K562 (cell line): ENCODE measurements around the gene FAM193A. TPM values are rescaled to one million over a fixed set of nuclear protein-coding genes. Genes with fewer than 3 reads are reported as not detected.

Source experiments
- ETS2 ChIP-seq: IDR thresholded peaks from 2 replicates; pipeline ENCODE4 v1.6.1; 2016; ENCODE audit warnings: borderline replicate concordance, missing genetic modification characterization, mild to moderate bottlenecking, moderate library complexity, missing compliant biosample characterization; ENCODE audit not compliant: poor library complexity, severe bottlenecking
- GMEB1 ChIP-seq: fragments of 250-450 bp; sonication (Bioruptor Pico); IDR thresholded peaks from 2 replicates; pipeline ENCODE4 v1.4.0; 2020; ENCODE audit warnings: mild to moderate bottlenecking
- HDGF ChIP-seq: fragments of 450-650 bp; IDR thresholded peaks from 2 replicates; pipeline ENCODE4 v1.6.1; 2016
- L3MBTL2 ChIP-seq: fragments of 450-650 bp; IDR thresholded peaks from 2 replicates; pipeline ENCODE4 v1.6.1; 2016; ENCODE audit warnings: mild to moderate bottlenecking, moderate library complexity
- MYC ChIP-seq, 2 experiments: fragments of 250-450 bp in 1 of 2; sonication (Bioruptor Pico) in 1 of 2; IDR thresholded peaks; 2 replicates each; pipeline versions ENCODE4 v1.5.1 to v1.6.1; 2012 to 2021; ENCODE audit warnings: low read depth in 2 of 2, borderline replicate concordance in 1 of 2, improper control_type of control experiment in 1 of 2, low read length in 1 of 2, mild to moderate bottlenecking in 1 of 2, moderate library complexity in 1 of 2
- PHF8 ChIP-seq: fragments of 200-600 bp; sonication (generic); IDR thresholded peaks from 2 replicates; pipeline ENCODE4 v1.6.1; 2012; ENCODE audit warnings: mixed run types, mild to moderate bottlenecking, inconsistent platforms, low read length, moderate library complexity, borderline replicate concordance
- SMARCA5 ChIP-seq: fragments of 450-650 bp; IDR thresholded peaks from 2 replicates; pipeline ENCODE4 v1.6.1; 2016
- SNAPC5 ChIP-seq: fragments of 250-450 bp; sonication (Bioruptor Pico); IDR thresholded peaks from 2 replicates; pipeline ENCODE4 v1.8.0; 2021; ENCODE audit warnings: moderate library complexity, mild to moderate bottlenecking, inconsistent platforms
- TEAD4 ChIP-seq, 2 experiments: sonication (generic) in 1 of 2; formaldehyde crosslinking in 1 of 2; IDR thresholded peaks; 2 replicates each; pipeline versions ENCODE4 v1.6.1 to v1.8.0; 2012 to 2022; ENCODE audit warnings: borderline replicate concordance in 1 of 2, inconsistent platforms in 1 of 2, low read length in 1 of 2, mild to moderate bottlenecking in 1 of 2, missing genetic modification reagents in 1 of 2
- TFE3 ChIP-seq: fragments of 450-650 bp; formaldehyde crosslinking; IDR thresholded peaks from 2 replicates; pipeline ENCODE4 v1.4.0; 2020; ENCODE audit warnings: mild to moderate bottlenecking, mixed read lengths
- TSC22D4 ChIP-seq: fragments of 450-650 bp; IDR thresholded peaks from 2 replicates; pipeline ENCODE4 v1.6.1; 2016; ENCODE audit warnings: missing genetic modification characterization, missing biosample characterization, control low read depth
- UBTF ChIP-seq, 2 experiments: IDR thresholded peaks; 2 replicates each; pipeline ENCODE4 v1.6.1; 2012; ENCODE audit warnings: improper control_type of control experiment in 2 of 2, low read depth in 2 of 2, low read length in 2 of 2, borderline replicate concordance in 1 of 2
- XRCC4 ChIP-seq: IDR thresholded peaks from one replicate; pipeline ENCODE4 v1.6.1; 2011; ENCODE audit not compliant: insufficient read depth, insufficient read length; ENCODE audit errors: extremely low read depth
- ZNF57 ChIP-seq: fragments of 450-650 bp; formaldehyde crosslinking; IDR thresholded peaks from 2 replicates; pipeline ENCODE4 v1.4.0; 2020; ENCODE audit warnings: mild to moderate bottlenecking, moderate library complexity
- ZNF668 ChIP-seq: fragments of 250-450 bp; sonication (Bioruptor Pico); IDR thresholded peaks from 2 replicates; pipeline ENCODE4 v1.8.0; 2022; ENCODE audit warnings: mild to moderate bottlenecking, inconsistent platforms
- polyA plus RNA-seq, 8 experiments: library from polyadenylated mRNA; depleted of rRNA in 4 of 8; stranded (reverse) in 5 of 8; unstranded in 3 of 8; fragments of >200 nt; fragmentation: Nextera tagmentation in 2 of 8; fragmentation: Illumina TruSeq in 1 of 8; extraction: Ambion mirVana in 2 of 8; extraction: Trizol in 1 of 8; gene quantifications; 2 replicates each; pipeline versions ENCODE4 v1.2.1 to v1.2.3, GENCODE V29; 2011 to 2014; ENCODE audit warnings: inconsistent platforms in 1 of 8, missing spikeins in 1 of 8
- total RNA-seq, 7 experiments: library from RNA; depleted of rRNA in 6 of 7; stranded (reverse); fragments of >200 nt in 6 of 7; fragmentation: Illumina TruSeq in 2 of 7; extraction: Trizol in 2 of 7; gene quantifications; 2 replicates each; pipeline versions ENCODE4 v1.2.1 to v1.2.3, GENCODE V29; 2011 to 2021; ENCODE audit warnings: low replicate concordance in 1 of 7
- TF ChIP-seq, protein P1 (sequence below): fragments of 250-450 bp; sonication (Bioruptor Pico); IDR thresholded peaks from 2 replicates; pipeline ENCODE4 v1.5.0; 2021; ENCODE audit warnings: mild to moderate bottlenecking, moderate library complexity

The FAM193A gene
- total and polyA plus RNA-seq, 9 of the 15 experiments (the other 6 are each of a cell fraction or from before 2014, with no cell fraction given), result 0.46 to 24.6 (median 9.6) TPM

DNA sequence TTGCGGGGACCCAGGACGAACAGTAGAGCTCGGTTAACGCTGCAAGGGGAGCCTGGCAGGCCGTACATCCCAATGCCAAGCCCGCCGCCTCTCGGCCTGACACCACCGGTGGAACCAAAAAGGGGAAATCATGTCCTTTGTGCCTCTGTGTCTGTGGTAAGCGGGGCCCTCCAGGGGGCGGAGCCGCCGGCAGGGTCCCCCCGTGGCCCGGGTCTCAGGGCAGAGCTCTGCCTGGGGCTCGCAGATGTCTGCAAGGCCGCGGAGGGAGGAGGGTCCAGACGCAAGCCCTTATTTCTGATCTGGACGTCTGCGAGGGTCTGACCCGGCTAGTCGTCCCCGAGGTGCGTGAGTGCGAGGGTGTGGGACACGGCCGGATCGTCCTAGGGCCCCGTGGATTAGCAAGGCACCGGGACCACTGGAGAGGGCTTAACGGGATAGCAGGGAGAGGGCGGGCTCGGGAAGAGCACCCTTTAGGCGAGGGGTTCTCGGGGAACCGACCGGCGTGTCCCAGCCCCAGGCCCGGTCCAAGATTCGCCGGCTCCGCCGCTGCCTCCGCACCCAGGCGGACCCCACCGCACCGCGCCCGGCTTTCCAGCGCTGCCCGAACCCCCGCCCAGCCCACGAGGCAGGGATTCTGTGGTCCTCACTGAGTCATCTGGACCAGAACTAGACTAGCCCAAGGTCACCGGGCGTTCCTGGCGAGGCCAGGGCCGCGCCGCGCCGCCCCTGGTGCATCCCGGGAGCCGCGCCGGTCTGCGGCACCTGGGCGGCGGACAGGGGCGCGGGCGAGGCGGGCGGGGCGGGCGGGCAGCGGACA lies 863 bp upstream of the FAM193A start (continued):
- peak; percentile 41; the same call in 1 of the 2 replicates for TF ChIP-seq L3MBTL2
- no peak for TF ChIP-seq ZNF668 (CRISPR knock-in tag)
- TF ChIP-seq ETS2 (tag), result no peak
- no peak for TF ChIP-seq ZNF57
- peak; percentile 29 to 58; a peak in 1 of 4 replicates for TF ChIP-seq UBTF (IDR thresholded peaks at IDR 0.05; ENCODE audit: borderline replicate concordance in 1 of 2, low read depth in 2 of 2, low read length in 2 of 2)
- TF ChIP-seq TSC22D4 (tag), result no peak
- TF ChIP-seq GMEB1, result no peak
- TF ChIP-seq, protein P1, sequence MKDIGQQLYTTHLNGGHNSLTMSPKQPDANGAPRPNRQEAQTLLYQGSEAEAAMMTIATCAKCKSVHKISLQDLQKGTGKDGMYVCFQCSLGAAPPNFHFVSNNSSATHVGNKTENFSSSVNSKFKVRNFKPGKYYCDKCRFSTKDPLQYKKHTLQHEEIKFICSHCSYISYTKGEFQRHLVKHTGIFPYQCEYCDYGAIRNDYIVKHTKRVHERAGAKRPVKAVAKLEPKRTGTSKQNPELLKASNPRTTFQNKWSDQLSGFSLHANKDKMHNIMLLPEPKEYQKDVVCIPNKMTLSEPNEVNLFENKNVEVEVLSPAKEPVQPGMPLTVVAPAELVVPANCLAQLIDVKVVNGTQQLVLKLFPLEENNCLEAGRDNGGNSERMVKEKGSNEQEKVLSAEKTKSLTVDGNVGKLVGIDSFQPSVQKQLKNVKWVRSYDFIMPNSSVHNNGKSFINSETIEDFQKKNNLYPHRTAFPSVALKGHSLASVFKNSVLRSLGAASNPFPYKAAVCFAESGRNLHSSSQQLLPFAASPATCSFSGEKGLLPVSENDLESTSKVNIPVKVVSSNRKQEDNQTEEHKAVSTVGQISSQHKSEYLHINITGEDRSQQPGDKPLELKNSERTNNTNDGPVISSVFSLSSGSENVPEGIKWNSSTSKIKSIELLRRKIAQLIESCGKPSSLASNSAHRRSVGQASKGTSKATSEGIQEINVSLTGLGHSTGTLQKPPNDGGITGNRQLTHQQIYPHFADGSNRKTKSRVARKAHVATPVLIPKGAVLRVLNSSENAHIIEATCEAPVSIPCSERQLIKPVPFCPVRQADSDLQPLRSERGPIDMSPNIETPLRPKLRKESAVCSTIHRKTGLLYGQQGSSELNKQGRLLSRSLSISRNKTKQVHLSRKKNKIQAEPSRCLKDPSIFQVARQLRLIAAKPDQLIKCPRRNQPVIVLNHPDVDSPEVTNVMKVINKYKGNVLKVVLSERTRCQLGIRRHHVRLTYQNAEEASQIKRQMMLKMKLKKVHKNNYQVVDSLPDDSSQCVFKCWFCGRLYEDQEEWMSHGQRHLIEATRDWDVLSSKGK (CRISPR knock-in tag), result no peak
- no peak; the same call in 1 of the 2 replicates for TF ChIP-seq MYC (IDR thresholded peaks at IDR 0.05; ENCODE audit: low read depth, low read length)
- no peak for TF ChIP-seq MYC (CRISPR knock-in tag; IDR thresholded peaks at IDR 0.05; ENCODE audit: borderline replicate concordance, low read depth)
- no peak for TF ChIP-seq SMARCA5
- TF ChIP-seq XRCC4, result no peak
- no peak for TF ChIP-seq HDGF
- TF ChIP-seq PHF8, result peak; percentile 77; the same call in 1 of the 2 replicates
- no peak for TF ChIP-seq SNAPC5 (CRISPR knock-in tag)
- no peak for TF ChIP-seq TFE3 (CRISPR knock-in tag)
- TF ChIP-seq TEAD4 (IDR thresholded peaks at IDR 0.05; ENCODE audit: low read length), result no peak
- no peak for TF ChIP-seq TEAD4 (CRISPR knock-in tag; IDR thresholded peaks at IDR 0.05; ENCODE audit: borderline replicate concordance)
